Eye (tissue), 1 donor: ENCODE measurements around the gene SDHAF4.
"Not testable (repeated sequence)": the region's sequence is repeated elsewhere in the genome, so short reads cannot be mapped to it uniquely, and the experiment has no call there.

Experiments used
- DNase-seq: peaks from one replicate; pipeline ENCODE4 v3.0.0-alpha.2; 2015

SDHAF4 gene

GRCh38 chr6:70593118-70593486, 26.4 kb downstream of the SDHAF4 start:
- no peak for DNase-seq

GRCh38 chr6:70599187-70599586, 32.5 kb downstream of the SDHAF4 start:
- no peak for DNase-seq

- no peak for DNase-seq
These were observed 34.3 kb downstream of the SDHAF4 start for GRCh38 chr6:70601014-70601413.

GRCh38 chr6:70604254-70604653, 37.5 kb downstream of the SDHAF4 start:
- no peak for DNase-seq

DNA sequence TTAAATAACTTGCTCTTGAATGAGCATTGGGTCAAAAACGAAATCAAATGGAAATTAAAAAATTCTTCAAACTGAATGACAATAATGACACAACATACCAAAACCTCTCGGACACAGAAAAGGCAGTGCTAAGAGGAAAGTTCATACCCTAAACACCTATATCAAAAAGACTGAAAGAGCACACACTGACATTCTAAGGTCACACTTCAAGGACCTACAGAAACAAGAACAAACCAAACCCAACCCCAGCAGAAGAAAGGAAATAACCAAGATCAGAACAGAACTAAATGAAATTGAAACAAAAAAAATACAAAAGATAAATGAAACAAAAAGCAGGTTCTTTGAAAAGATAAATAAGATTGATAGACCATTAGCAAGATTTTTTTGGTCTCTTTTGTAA, 40.6 kb downstream of the SDHAF4 start:
- not testable (repeated sequence) for DNase-seq

DNA sequence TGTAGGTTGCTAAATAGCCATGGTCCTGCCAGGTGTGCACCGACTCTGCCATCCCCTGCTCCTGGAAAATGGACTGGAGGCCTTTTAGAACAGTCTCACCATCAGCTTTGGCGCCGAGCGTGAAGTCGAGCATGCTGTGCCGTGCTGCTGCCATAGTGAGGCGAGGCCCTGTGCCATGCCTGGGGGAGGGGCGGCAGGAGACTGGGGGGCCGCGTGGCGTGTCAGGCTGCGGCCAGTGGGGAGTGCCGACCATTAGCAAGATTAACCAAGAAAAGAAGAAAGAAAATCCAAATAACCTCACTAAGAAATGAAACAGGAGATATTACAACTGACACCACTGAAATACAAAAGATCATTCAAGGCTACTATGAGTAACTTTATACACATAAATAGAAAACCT, 42.5 kb downstream of the SDHAF4 start:
- not testable (repeated sequence) for DNase-seq

DNA sequence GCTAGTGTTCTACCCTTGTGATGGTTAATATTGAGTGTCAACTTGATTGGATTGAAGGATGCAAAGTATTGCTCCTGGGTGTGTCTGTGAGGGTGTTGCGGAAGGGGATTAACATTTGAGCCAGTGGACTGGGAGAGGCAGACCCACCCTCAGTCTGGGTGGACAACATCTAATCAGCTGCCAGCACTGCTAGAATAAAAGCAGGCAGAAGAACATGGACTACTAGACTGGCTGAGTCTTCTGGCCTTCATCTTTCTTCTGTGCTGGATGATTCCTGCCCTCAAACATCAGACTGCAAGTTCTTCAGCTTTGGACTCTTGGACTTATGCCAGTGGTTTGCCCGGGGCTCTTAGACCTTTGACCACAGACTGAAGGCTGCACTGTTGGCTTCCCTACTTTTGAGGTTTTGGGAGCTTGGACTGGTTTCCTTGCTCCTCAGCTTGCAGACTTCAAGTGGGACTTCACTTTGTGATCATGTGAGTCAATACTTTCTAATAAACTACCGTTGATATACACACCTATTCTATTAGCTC, 50.1 kb downstream of the SDHAF4 start:
- no peak for DNase-seq

- no peak for DNase-seq
These were observed 54.0 kb downstream of the SDHAF4 start for GRCh38 chr6:70620746-70621145.

- DNase-seq, result no peak
These were observed 55.7 kb downstream of the SDHAF4 start for GRCh38 chr6:70622461-70622860.

DNA sequence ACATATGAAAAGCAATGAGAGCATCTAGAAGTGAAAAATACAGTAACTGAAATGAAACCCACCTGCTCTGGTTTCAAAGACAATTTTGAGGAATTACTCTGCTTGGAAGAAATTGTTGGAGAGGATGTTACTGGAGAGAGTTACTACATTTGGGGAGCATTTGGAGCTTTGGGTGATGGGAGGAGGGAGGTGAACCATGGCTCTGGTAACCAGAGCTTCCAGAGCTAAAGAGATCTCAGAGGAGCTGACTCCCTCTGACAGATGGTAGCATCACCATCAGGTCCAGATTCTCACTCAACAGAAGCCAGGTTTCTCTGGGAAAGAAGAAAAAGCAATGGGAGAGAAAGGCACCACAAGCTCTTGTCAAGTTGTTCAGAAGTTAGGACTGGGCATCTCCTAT, 58.7 kb downstream of the SDHAF4 start:
- no peak for DNase-seq

DNA sequence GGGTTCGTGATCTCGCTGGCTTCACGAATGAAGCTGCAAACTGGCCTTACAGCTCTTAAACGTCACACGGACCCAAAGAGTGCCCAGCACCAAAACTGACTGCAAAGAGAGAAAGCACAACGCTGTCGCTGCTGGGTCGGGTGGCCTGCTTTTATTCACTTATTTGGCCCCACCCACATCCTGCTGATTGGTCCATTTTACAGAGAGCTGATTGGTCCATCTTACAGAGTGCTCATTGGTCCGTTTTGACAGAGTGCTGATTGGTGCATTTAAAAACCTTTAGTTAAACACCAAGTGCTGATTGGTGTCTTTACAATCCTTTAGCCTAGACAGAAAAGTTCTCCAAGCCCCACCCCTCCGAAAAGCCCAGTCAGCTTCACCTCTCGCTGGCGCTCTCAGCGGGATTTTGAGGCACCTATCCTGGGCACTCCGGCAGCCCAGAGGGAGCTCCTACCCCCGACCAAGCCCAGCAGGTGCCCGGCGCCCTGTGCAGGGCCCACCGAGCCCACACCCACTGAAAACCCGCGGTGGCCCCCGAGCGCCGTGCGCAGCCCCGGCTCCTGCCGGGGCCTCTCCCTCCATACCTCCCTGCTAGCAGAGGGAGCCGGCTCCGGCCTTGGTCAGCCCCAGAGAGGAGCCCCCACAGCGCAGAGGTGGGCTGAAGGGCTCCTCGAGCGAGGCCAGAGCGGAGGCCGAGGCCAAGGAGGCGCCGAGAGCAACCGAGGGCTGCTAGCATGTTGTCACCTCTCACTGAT, 60.9 kb downstream of the SDHAF4 start:
- no peak for DNase-seq

DNA sequence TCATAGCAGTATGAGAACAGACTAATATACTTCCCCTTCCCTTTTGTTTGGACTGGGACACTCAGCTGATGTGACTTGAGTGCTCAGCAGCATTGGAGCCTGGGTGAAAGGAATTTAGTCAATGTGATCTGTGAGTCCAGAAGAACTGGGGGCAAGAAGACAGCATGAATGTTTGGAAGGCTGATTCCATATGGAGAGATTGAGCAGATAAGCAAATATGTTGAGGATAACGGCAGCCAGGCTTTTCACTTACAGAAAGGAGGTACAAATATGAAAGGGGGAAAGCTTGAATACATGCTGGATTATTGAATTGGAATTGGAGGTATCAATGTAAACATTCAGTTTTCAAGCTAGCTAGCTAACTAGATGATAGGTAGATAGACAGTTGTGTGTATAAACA, 63.2 kb downstream of the SDHAF4 start:
- no peak for DNase-seq

GRCh38 chr6:70633870-70634269, 67.1 kb downstream of the SDHAF4 start:
- no peak for DNase-seq

DNA sequence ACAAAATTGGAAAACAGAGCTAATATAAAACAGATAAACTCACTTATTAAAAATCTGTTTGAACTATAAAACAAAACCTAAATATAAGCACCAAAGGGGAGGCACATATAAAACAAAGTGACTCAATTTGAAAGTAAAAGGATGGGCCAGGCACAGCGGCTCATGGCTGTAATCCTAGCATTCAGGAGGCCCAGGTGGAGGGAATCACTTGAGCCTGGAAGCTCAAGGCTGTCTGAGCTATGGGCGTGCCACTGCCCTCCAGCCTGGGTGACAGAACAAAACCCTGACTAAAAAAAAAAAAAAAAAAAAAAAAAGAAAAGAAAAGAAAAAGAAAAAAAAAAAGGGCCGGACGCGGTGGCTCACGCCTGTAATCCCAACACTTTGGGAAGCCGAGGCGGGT, 69.9 kb downstream of the SDHAF4 start:
- no peak for DNase-seq

DNA sequence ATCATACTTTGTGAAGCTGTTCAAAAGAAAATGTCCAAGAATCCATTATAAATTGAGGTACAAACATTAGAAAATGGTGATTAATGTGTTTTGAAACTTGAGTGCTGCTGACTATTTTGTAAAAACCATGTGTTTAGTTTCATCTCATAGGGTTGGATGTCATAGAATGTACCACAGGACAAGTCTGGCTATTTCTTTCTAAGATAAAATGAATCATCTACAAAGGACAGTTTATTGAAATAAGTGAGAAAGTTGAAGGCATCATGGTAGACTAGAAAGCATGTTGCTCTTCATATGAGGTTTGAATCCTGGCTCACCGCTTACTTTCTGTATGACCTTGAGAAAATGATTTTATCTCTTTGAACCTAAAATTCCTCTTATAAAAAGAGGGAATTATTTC, 71.7 kb downstream of the SDHAF4 start:
- no peak for DNase-seq
